ENCODE data around the gene CCNI2. TPM values are rescaled to one million over a fixed set of nuclear protein-coding genes. Genes with fewer than 3 reads are reported as not detected.

CCNI2 gene
- total RNA-seq, 1 experiment from 2014 or later, result not detected

DNA sequence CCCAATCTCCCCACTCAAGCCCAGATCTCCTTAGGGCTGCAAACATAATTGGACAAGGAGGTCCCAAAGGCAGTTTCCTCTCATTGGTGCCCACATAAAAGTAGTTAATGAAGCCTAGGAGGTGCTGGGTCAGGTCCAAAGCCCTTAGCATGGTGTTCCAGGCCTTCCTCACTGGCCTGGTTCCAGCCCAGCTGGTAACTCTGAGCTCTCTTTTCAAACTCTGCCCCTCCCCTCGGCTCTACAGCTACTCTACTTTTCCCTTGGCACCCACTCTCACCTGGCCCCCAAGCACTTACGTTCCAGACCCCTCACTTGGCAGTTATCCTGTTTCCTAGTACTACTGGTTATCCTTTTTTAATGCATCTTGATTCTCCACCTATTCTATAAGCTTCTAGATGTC lies 19.9 kb downstream of the CCNI2 start:
- intact Hi-C loops (cut with micrococcal nuclease; ENCODE audit: unreplicated experiment), result no loop called here
- H3K27me3 ChIP-seq (replicated peaks; ENCODE audit: insufficient read depth, low read depth, low read length, poor library complexity), result no peaks in the 10 kb centered on the region
- no peak overlapping the region for H3K27ac ChIP-seq (ENCODE audit: low read depth, low read length, poor library complexity, severe bottlenecking)
- POLR2A ChIA-PET (ENCODE audit: low non-redundant PET), result no interaction called here
- TF ChIP-seq EZH2 (IDR thresholded peaks at IDR 0.05; ENCODE audit: borderline replicate concordance, low read depth, low read length, poor library complexity, severe bottlenecking), result no peak
- TF ChIP-seq, protein P1, sequence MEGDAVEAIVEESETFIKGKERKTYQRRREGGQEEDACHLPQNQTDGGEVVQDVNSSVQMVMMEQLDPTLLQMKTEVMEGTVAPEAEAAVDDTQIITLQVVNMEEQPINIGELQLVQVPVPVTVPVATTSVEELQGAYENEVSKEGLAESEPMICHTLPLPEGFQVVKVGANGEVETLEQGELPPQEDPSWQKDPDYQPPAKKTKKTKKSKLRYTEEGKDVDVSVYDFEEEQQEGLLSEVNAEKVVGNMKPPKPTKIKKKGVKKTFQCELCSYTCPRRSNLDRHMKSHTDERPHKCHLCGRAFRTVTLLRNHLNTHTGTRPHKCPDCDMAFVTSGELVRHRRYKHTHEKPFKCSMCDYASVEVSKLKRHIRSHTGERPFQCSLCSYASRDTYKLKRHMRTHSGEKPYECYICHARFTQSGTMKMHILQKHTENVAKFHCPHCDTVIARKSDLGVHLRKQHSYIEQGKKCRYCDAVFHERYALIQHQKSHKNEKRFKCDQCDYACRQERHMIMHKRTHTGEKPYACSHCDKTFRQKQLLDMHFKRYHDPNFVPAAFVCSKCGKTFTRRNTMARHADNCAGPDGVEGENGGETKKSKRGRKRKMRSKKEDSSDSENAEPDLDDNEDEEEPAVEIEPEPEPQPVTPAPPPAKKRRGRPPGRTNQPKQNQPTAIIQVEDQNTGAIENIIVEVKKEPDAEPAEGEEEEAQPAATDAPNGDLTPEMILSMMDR (conservative IDR thresholded peaks at IDR 0.05; ENCODE audit: low read depth, low read length), result no peak
- H3K36me3 ChIP-seq (ENCODE audit: insufficient read depth, low read length, poor library complexity, severe bottlenecking), result peaks cover 4% of the 10 kb centered on the region
- H3K4me1 ChIP-seq (ENCODE audit: insufficient read depth, low read length, poor library complexity, severe bottlenecking), result no peaks in the 10 kb centered on the region
- H3K4me3 ChIP-seq (ENCODE audit: low read depth, low read length, poor library complexity, severe bottlenecking), result no peak overlapping the region
- CTCF ChIA-PET, result no interaction called here
- DNase-seq (ENCODE audit: low spot score), result no peak
- BruUV-seq (replicated peaks), result no TSS peak
- no peaks in the 10 kb centered on the region for H3K9me3 ChIP-seq (ENCODE audit: low read depth, low read length, poor library complexity, severe bottlenecking)

DNA sequence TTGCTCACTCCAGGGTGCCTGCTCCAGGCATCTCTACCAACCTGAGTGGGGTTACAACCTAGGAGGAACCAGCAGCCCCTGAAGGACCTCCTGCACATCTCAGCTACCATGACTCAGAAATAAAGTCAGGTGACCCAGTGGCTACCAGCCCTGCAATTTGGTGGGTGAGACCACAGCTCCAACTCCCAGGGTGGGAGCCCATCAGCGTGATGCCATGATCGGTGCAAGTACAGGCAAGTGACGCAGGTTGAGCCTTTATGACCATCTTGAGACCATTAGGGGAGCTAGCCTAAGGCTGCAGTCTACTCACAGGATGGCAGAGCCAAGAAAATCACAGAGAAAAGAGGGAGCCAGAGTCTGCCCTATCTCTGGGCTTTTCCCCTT lies 21.3 kb downstream of the CCNI2 start:
- Histone ChIP-seq H3K27me3 (replicated peaks; ENCODE audit: insufficient read depth, low read depth, low read length, poor library complexity) (no peaks in the 10 kb centered on the region), H3K27ac (ENCODE audit: low read depth, low read length, poor library complexity, severe bottlenecking) (no peak overlapping the region), H3K4me1 (ENCODE audit: insufficient read depth, low read length, poor library complexity, severe bottlenecking) (no peaks in the 10 kb centered on the region), H3K36me3 (ENCODE audit: insufficient read depth, low read length, poor library complexity, severe bottlenecking) (peaks cover 2% of the 10 kb centered on the region), H3K9me3 (ENCODE audit: low read depth, low read length, poor library complexity, severe bottlenecking) (no peaks in the 10 kb centered on the region), H3K4me3 (ENCODE audit: low read depth, low read length, poor library complexity, severe bottlenecking) (no peak overlapping the region)
- ChIA-PET CTCF (no interaction called here), POLR2A (ENCODE audit: low non-redundant PET) (no interaction called here)
- no TSS peak for BruUV-seq (replicated peaks)
- no peak for DNase-seq (ENCODE audit: low spot score)
- TF ChIP-seq, protein P1 (conservative IDR thresholded peaks at IDR 0.05; ENCODE audit: low read depth, low read length), result no peak
- TF ChIP-seq EZH2 (IDR thresholded peaks at IDR 0.05; ENCODE audit: borderline replicate concordance, low read depth, low read length, poor library complexity, severe bottlenecking), result no peak
- intact Hi-C loops (cut with micrococcal nuclease; ENCODE audit: unreplicated experiment), result no loop called here

DNA sequence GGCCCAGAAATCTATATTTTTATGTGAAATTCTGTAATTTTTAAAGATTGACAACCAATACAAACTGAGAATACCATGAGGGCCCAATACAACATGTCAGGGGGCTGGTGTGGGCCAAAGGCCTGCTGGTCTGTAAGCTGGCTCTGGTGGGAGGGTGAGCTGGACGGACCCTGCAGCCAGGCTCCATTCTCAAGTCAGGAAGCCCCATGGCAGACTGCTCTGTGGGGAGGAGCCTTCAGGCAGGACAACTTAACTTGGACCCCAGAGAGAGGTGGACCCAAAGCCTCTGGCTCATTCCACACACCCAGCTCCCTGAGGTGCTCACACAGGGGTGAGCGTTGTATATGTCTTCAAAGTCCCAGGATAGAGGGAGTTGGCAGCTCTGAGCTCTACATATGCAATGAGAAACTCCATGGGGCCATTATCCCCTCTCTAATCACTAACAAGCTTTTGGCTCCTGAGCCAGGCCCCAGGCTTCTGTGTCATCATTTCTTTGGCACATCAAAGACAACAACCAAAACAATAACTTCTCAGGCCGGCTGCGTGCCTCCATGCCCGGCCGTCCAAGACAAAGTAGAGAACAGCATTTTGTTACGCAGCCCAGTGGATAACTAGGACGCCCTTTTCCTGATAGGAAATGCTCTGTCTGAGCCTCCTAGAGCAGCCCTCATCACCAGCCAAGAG lies 23.4 kb downstream of the CCNI2 start:
- no peaks in the 10 kb centered on the region for H3K27me3 ChIP-seq (replicated peaks; ENCODE audit: insufficient read depth, low read depth, low read length, poor library complexity)
- H3K4me1 ChIP-seq (ENCODE audit: insufficient read depth, low read length, poor library complexity, severe bottlenecking), result peaks cover 2% of the 10 kb centered on the region
- CTCF ChIA-PET, result no interaction called here
- BruUV-seq (replicated peaks), result no TSS peak
- H3K9me3 ChIP-seq (ENCODE audit: low read depth, low read length, poor library complexity, severe bottlenecking), result no peaks in the 10 kb centered on the region
- POLR2A ChIA-PET (ENCODE audit: low non-redundant PET), result no interaction called here
- DNase-seq (ENCODE audit: low spot score), result no peak
- intact Hi-C loops (cut with micrococcal nuclease; ENCODE audit: unreplicated experiment), result no loop called here
- no peak overlapping the region for H3K4me3 ChIP-seq (ENCODE audit: low read depth, low read length, poor library complexity, severe bottlenecking)
- H3K36me3 ChIP-seq (ENCODE audit: insufficient read depth, low read length, poor library complexity, severe bottlenecking), result no peaks in the 10 kb centered on the region
- TF ChIP-seq EZH2 (IDR thresholded peaks at IDR 0.05; ENCODE audit: borderline replicate concordance, low read depth, low read length, poor library complexity, severe bottlenecking), result no peak
- TF ChIP-seq, protein P1 (conservative IDR thresholded peaks at IDR 0.05; ENCODE audit: low read depth, low read length), result no peak
- H3K27ac ChIP-seq (ENCODE audit: low read depth, low read length, poor library complexity, severe bottlenecking), result no peak overlapping the region
